CD4-positive, alpha-beta T cell treated with Interleukin-2 at 100 ng/mL for 4 hours (primary cell): Measurements from ENCODE around the gene LRRC47.
"Not testable (repeated sequence)": the region's sequence is repeated elsewhere in the genome, so short reads cannot be mapped to it uniquely, and the experiment has no call there.

Experiments used
- DNase-seq: peaks from one replicate; pipeline ENCODE4 v3.0.0-alpha.2; 2020; ENCODE audit warnings: low spot score

LRRC47 gene

GRCh38 chr1:3814771-3815561 lies 18.7 kb upstream of the LRRC47 start:
- DNase-seq, result no peak

- DNase-seq, result no peak
Observed at GRCh38 chr1:3814065-3814464, 17.8 kb upstream of the LRRC47 start.

GRCh38 chr1:3811595-3811911 lies 15.3 kb upstream of the LRRC47 start:
- no peak for DNase-seq

- DNase-seq, result peak; percentile 5
Observed at GRCh38 chr1:3810149-3810761, 14.0 kb upstream of the LRRC47 start.

GRCh38 chr1:3809680-3810079 lies 13.4 kb upstream of the LRRC47 start:
- no peak for DNase-seq

GRCh38 chr1:3807769-3808168 lies 11.5 kb upstream of the LRRC47 start:
- no peak for DNase-seq

GRCh38 chr1:3805038-3805437 lies 8.7 kb upstream of the LRRC47 start:
- DNase-seq, result no peak

- not testable (repeated sequence) for DNase-seq
Observed at GRCh38 chr1:3804627-3804944, 8.3 kb upstream of the LRRC47 start.

GRCh38 chr1:3803905-3804626 lies 7.8 kb upstream of the LRRC47 start:
- DNase-seq, result no peak

- not testable (repeated sequence) for DNase-seq
Observed at GRCh38 chr1:3800795-3801194, 4.5 kb upstream of the LRRC47 start.

- no peak for DNase-seq
Observed at GRCh38 chr1:3799976-3800685, 3.8 kb upstream of the LRRC47 start.

- no peak for DNase-seq
Observed at GRCh38 chr1:3795453-3796214, 664 bp downstream of the LRRC47 start.

GRCh38 chr1:3790952-3791351 lies 5.3 kb downstream of the LRRC47 start:
- no peak for DNase-seq

- DNase-seq, result no peak
Observed at GRCh38 chr1:3790500-3790923, 5.8 kb downstream of the LRRC47 start.

GRCh38 chr1:3789421-3790300 lies 6.6 kb downstream of the LRRC47 start:
- no peak for DNase-seq

- no peak for DNase-seq
Observed at GRCh38 chr1:3788756-3789420, 7.4 kb downstream of the LRRC47 start.

GRCh38 chr1:3787745-3788605 lies 8.3 kb downstream of the LRRC47 start:
- DNase-seq, result no peak

GRCh38 chr1:3787349-3787715 lies 9.0 kb downstream of the LRRC47 start:
- DNase-seq, result no peak
